ENCODE data around the gene ARL5A. TPM values are rescaled to one million over a fixed set of nuclear protein-coding genes. Genes with fewer than 3 reads are reported as not detected.

The ARL5A gene
- total RNA-seq, 5 donors from 2014 or later (not counting 1 experiment from before 2014, with no cell fraction given), result 24.4 to 44.8 (median 35.1) TPM

- no peak overlapping the region for H3K4me3 ChIP-seq (ENCODE audit: control insufficient read depth in 1 of 2, extremely low read depth in 1 of 2, low read length in 1 of 2)
- H3K36me3 ChIP-seq (ENCODE audit: control insufficient read depth in 2 of 2, extremely low read depth in 1 of 2, insufficient read depth in 1 of 2, low read length in 1 of 2), result no peaks in the 10 kb centered on the region
- POLR2A ChIA-PET, result no interaction called here
- H3K9me3 ChIP-seq, result no peaks in the 10 kb centered on the region
- H3K27ac ChIP-seq (ENCODE audit: low read length), result no peak overlapping the region
- Mint-ChIP-seq H3K4me1 (no peaks in the 10 kb centered on the region), H3K27me3 (no peaks in the 10 kb centered on the region), H3K36me3 (peaks cover 8% of the 10 kb centered on the region), H3K4me3 (no peak overlapping the region), H3K27ac (no peak overlapping the region), H3K9me3 (no peaks in the 10 kb centered on the region)
- no peak for DNase-seq
- WGBS (ENCODE audit: insufficient coverage), result 100% methylated on average over 1 of the region's 1 CpG
- H3K27me3 ChIP-seq (replicated peaks in 1 of 2; ENCODE audit: control insufficient read depth in 2 of 2, extremely low read depth in 1 of 2, insufficient read depth in 2 of 2, low read length in 1 of 2), result no peaks in the 10 kb centered on the region
- no peaks in the 10 kb centered on the region for H3K4me1 ChIP-seq (ENCODE audit: control insufficient read depth in 1 of 2, extremely low read depth in 1 of 2, insufficient read depth in 2 of 2, low read length in 2 of 2)
- no peak for ATAC-seq (replicated peaks in 1 of 4)
- CTCF ChIA-PET, result no interaction called here
These were observed 73.8 kb downstream of the ARL5A start for GRCh38 chr2:151754253-151754897.

GRCh38 chr2:151753540-151753939 lies 74.7 kb downstream of the ARL5A start:
- Mint-ChIP-seq H3K4me3 (no peak overlapping the region), H3K9me3 (no peaks in the 10 kb centered on the region), H3K27ac (no peak overlapping the region), H3K27me3 (no peaks in the 10 kb centered on the region), H3K36me3 (peaks cover 8% of the 10 kb centered on the region), H3K4me1 (no peaks in the 10 kb centered on the region)
- no peak overlapping the region for H3K4me3 ChIP-seq (ENCODE audit: control insufficient read depth in 1 of 2, extremely low read depth in 1 of 2, low read length in 1 of 2)
- H3K27ac ChIP-seq (ENCODE audit: low read length), result no peak overlapping the region
- H3K36me3 ChIP-seq (ENCODE audit: control insufficient read depth in 2 of 2, extremely low read depth in 1 of 2, insufficient read depth in 1 of 2, low read length in 1 of 2), result no peaks in the 10 kb centered on the region
- DNase-seq (no peak), ATAC-seq (replicated peaks in 1 of 4) (no peak)
- no peaks in the 10 kb centered on the region for H3K9me3 ChIP-seq
- ChIA-PET POLR2A (no interaction called here), CTCF (no interaction called here)
- H3K4me1 ChIP-seq (ENCODE audit: control insufficient read depth in 1 of 2, extremely low read depth in 1 of 2, insufficient read depth in 2 of 2, low read length in 2 of 2), result no peaks in the 10 kb centered on the region
- no peaks in the 10 kb centered on the region for H3K27me3 ChIP-seq (replicated peaks in 1 of 2; ENCODE audit: control insufficient read depth in 2 of 2, extremely low read depth in 1 of 2, insufficient read depth in 2 of 2, low read length in 1 of 2)

Other genes starting within 250 kb of the ARL5A start
- 1 to 10 TPM in 3 of 5 donors, under 1 TPM in 2; 0.91 to 1.4 (median 1.3) TPM for gene NEB, start 93.9 kb downstream of the ARL5A start, total RNA-seq

Measured in T-cell (primary cell).